ENCODE measurements around the gene HMG20A. TPM values are rescaled to one million over a fixed set of nuclear protein-coding genes. Genes with fewer than 3 reads are reported as not detected.

HMG20A gene
- total RNA-seq, 1 donor from 2014 or later, result 36.0 TPM

DNA sequence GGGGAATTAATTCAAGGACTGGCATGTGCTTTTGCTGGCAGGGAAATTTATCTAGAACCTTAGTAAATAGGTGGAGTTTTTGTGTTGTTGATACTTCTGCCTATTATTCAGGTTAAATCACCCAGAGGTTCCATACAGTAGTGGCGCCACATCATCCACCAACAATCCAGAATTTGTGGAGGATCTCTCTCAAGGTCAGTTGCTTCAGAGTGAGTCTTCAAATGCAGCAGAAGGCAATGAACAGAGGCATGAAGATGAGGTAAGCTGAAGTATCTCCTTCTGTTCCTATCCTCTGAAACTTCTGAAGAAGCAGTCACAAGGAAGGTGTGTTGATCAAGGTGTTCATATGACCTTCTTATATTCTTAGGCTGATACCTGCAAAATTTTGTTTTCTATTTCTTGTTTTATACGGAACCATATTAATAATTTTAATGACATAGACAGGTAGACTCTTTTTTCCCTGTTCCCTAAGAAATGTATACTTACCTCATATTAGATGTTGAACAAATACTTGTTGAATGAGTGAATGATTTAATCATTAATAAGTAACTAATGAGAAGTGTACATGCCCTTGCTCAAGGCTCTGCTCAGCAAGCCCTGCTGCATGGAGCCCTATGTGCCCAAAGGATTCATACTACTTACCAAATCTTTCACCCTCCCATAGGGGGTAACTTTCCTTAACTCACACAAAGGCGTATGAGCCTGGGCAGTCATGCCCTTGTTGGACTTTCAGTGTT, 43.6 kb downstream of the HMG20A start:
- DNase-seq (ENCODE audit: low spot score), result no peak
- intact Hi-C loops (cut with DNase I), result no loop called here

DNA sequence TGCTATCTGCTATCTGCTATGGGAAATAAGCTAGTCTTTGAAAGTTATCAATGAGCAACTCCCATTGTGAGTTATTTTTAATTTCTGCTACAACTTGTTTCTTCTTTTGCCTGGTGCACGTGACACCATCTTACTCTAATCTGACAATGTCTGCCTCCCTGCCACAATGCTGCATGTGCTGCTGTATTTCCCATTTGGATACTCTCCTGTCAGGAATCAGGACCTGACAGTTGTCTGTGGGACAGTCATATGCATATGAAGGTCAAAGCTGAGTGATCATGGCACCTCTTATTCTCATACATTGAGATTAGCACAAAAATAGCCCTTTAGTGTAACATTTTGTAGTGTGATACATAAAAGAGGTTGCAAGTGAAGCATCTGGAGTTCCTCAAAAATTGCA, 45.8 kb downstream of the HMG20A start:
- no peak for DNase-seq (ENCODE audit: low spot score)
- intact Hi-C loops (cut with DNase I), result no loop called here

DNA sequence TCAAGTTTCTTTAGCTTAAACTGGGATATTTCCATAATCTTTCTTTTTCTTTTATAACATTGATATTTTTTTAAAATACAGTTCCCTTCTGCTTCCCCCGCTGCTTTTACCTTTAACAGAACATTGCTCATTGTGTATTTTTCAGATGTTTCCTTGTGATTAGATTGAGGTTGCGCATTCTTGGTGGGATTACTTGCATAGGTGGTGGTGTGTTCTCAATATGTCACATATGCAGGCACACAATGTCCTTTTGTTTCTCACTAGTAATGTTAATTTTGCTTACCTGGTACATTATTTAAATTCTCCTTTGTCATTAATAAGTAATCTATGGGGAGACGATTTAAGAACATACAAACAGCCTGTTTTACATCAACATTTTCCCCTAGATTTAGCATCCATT, 48.2 kb downstream of the HMG20A start:
- intact Hi-C loops (cut with DNase I), result no loop called here
- DNase-seq (ENCODE audit: low spot score), result no peak

DNA sequence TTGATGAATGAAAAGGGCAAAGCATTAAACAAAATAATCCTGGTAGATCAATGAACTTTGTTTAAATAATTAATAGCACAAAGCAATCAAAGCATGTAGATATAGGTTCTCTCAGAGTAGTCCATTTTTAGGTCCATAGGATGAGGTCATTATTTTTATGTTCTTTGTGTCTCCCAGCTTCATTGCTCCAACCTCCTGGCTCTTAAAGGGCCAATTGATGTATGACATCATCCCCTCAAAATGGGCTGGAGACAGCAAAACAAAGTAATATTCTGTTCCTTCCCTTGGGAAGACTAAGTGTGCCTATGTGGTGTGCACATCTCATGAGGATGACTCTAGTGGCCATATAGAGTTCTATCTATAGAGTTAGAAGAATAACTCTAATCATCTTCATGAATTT, 49.5 kb downstream of the HMG20A start:
- intact Hi-C loops (cut with DNase I), result no loop called here
- no peak for DNase-seq (ENCODE audit: low spot score)

DNA sequence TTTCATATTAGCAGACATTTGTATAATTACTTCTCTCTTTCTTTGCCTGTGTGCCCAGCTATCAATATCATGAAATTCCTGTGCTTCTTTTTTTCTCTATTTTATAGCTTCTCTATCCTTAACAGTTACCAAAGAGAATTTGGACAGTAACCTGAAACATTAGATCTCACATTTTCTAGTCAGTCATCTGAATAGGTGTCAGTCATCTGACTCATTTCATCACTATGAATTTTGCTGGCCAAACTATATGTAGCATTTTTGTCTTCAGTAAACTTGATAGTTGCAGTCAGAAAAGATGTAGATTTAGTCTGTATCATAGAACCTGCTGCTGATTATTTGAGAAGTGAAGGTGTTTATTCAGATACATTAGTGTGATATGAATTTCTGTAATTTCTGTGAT, 52.6 kb downstream of the HMG20A start:
- no peak for DNase-seq (ENCODE audit: low spot score)

DNA sequence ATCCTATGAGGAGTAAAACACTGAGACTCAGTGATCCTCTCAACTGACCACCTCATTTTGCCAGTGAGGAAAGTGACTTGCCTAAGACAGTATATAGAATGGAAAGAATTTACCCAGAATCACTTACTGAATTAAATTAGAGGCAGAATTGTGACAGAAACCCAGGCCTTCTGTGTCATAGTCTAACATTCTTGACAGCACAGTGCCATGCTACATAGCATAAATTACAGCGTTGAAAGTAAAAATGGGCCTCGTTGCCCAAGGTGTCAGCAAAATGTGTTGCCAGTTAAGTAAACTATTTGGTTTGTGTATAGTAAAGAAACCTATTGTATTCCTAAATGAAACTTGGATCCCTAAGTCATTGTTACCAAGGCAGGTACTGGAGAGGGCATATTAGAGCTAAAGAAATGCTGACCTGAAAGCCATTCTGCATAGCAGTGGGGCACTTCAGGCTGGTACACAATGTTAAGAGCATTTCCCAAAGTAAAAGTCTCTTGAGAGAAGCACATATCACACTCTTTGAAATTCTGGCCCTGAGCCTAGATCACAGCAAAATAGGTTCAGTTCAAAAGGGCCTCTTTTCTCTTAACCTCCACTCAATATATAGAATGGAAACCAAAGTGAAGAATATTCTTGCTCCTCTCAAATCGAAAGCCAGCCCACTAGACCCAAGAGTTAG, 53.8 kb downstream of the HMG20A start:
- DNase-seq (ENCODE audit: low spot score), result no peak
- intact Hi-C loops (cut with DNase I), result no loop called here

More for the DNA sequence above, 52.6 kb downstream of the HMG20A start:
- intact Hi-C loops (cut with DNase I), result no loop called here

DNA sequence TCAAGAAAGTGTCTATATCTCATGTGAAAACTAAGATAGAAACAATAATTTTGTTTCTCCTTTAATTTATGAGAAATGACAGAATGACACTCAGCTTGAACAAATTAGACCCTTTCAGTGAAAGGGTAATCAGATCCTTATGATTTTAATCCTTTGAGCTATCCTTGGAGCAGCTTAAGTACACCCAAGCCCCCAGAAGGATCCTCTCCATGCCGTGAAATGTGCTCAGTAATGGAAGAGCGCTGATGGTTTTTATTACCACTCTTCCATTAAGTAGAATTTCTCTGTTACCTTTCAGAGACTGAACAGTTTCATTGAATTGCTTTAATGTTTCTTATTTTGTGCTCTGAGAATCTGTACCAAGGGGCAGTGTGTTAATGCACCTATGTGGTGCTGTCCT, 54.3 kb downstream of the HMG20A start:
- DNase-seq (ENCODE audit: low spot score), result no peak
- intact Hi-C loops (cut with DNase I), result no loop called here

DNA sequence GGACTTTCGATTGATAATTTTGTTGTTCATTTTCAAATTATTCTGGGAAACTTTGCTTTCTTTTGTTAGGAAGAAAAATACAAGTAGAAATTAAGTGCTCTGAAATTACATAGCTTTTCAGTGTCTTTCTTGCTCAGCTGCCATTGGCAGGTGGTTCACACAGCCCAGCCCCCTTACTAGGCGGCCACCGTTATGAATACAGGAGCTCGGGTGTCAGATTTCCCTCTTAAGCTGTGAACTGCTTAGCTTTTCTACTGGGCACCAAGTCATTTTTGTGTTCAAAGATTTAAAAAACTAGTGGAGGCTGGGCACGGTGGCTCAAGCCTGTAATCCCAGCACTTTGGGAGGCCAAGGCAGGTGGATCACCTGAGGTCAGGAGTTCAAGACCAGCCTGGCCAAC, 55.2 kb downstream of the HMG20A start:
- intact Hi-C loops (cut with DNase I), result no loop called here
- DNase-seq (ENCODE audit: low spot score), result no peak

DNA sequence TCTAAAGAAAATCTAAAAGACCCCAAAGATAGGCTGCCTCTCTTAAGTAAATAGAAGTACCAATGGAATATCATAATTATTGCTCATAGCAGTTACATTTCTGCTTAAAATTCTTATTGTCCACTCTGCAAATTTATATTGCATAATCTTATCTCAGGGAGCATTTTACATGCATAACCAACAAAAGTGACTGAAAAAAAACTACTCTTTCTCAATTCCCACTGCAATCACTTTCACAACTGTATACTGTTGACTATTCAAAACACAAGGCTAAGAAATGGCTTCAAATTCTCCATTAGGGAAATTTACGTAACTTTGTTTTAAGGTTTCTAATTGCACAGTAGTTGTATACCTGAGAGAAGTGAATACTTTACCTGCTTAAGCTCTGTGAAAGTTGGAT, 56.3 kb downstream of the HMG20A start:
- intact Hi-C loops (cut with DNase I), result no loop called here
- DNase-seq (ENCODE audit: low spot score), result no peak

DNA sequence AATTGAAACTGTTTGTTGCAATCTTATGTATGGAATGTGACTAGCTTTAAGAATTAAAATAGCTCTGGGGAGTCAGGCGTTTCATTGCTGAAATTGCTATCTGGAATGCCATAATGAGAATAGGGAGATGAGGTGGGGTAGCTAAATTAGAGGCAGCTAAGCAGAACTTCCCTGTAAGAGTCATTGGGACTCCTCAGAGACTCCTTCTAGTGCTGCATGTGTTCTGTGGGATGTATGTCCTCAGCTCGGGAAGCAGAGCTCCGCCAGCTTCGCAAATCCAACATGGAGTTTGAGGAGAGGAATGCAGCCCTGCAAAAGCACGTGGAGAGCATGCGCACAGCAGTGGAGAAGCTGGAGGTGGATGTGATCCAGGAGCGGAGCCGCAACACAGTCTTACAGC, 57.4 kb downstream of the HMG20A start:
- intact Hi-C loops (cut with DNase I), result no loop called here
- no peak for DNase-seq (ENCODE audit: low spot score)

DNA sequence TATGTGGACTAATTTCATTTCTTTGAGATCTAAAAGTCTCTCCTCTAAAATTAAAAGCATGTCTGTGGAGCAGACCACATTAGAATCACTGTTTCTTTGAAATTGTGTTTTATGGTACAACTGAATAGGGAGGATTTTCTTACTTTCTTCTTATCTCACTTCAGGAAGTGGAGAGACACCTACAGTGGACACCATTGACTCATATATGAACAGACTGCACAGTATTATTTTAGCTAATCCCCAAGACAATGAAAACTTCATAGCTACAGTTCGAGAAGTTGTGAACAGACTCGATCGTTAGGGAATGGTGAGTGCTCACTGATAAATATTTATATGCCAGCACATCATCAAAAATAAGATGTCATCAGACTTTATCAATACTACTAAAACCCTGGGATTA, 58.3 kb downstream of the HMG20A start:
- intact Hi-C loops (cut with DNase I), result no loop called here

DNA sequence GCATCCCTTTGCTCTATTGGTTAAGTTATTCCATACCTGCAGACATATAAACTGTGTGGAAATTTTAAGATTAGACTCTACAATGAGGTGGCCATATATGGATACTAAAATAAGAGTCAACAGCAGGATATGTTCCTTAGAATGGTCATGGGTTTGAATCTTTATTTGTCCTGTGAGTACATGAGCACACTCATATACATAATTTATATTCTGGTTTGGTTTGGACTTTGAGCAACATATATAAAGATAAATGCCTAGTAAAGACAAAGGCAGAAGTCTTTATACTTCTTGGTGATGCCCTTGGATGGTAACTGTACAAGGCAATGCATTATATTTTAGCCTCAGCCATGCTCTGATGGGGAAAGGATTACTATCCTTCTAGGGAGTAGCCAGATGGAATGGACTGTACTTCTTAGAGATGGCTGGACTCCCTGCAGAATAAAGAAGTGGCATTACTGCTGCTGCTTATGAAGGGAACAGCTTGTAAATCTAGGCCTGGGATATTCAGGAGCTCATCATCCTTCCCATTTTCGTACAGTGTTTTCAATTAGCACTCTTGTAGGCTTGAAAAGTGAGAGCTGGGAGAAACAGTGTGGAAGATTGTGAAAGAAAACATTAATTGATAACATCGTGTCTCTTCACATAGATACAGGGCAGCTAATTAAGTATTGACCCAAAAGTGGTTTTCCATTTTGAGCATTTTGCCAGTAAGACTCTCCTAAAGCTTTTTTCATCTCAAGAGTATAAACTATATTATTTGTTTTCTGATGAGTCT, 60.4 kb downstream of the HMG20A start:
- no peak for DNase-seq (ENCODE audit: low spot score)
- intact Hi-C loops (cut with DNase I), result no loop called here

More for the DNA sequence above, 58.3 kb downstream of the HMG20A start:
- DNase-seq (ENCODE audit: low spot score), result no peak

DNA sequence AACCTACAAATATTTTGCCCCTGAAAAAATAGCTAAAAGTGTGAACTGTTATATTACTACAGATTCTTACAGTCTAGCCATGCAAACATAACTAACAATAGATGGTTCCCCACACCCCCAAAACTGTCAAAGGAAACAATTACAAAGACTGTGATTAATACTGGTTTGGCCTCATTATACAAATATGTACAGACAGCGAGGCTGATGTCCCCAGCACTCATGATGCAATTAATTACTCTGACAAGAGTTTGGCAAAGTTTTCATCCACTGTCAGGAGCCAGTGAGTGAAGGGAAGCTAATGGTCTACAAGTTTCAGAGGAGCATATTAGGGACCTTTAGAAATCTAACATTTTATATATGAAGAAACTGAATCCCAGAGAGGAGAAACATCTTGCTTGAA, 61.0 kb downstream of the HMG20A start:
- intact Hi-C loops (cut with DNase I), result no loop called here
- no peak for DNase-seq (ENCODE audit: low spot score)

DNA sequence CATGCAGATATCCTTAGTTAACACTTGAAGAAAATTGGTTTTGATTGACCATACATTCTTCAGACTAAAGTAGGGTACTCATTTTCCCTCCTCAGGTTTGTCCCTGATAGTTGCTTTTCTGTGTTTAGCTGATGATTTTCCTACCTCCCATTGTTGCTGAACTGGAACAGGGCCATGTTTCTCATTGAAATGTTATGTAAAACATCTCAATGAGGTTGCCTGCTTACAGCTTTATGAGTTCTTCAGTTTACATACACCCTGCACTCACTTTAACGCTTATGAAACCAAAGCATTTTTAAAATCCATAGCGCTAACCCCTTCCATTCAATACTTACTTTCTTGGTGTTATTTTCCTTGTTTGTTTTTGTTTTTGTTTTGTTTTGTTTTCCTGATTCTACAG, 61.9 kb downstream of the HMG20A start:
- intact Hi-C loops (cut with DNase I), result no loop called here

DNA sequence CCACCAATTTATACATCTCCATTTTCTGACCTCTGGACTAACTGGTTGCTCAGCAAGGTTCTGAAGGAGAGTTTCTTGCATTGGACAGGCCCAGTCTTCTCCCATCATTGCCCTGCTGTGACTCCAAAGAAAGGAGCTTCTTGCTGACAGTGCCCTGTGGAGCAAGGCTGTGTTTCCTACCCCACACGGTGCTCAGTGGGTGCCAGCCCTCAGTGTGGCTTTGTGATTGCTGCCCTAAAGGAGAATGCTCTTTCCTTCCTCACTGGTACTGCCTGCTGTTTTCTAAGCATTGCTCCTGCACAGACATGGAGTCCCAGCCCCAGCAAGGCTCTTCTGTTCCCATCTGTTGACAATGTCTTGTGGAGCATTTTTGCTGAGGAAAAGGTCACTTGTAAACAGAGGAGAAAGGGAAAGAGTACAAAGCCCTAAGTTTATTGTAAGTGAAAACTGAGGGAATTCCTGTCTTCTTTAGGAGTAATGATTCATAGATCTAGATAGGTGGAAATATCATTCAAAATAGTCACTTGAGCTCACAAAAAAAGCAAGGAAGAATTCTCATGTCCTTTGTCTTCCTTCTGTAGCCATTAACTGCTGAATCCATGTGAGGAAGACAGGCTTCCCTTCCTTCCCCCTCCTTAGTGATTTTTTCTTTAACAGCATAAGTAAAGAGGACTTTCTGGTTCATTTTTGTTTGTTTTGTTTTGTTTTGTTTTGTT, 62.9 kb downstream of the HMG20A start:
- intact Hi-C loops (cut with DNase I), result no loop called here
- no peak for DNase-seq (ENCODE audit: low spot score)

More for the DNA sequence above, 61.9 kb downstream of the HMG20A start:
- no peak for DNase-seq (ENCODE audit: low spot score)

DNA sequence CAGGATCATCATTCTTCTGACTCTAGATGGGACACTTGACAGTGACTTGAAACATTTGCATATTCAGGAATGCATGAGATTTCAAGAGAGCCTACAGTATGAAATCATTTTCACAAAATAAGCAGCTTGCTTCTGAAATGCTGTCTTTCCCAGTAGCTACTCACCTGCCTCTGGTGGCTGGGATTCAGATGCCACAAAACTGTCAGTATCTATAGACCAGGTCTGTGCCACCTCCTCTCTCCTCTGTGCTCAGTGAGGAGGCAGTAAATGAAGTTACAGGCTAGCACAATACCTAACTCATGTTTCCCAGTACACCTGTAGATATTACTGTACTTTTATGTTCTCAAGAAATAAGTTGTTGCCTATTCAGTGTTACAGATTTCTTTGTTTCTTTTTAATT, 64.3 kb downstream of the HMG20A start:
- intact Hi-C loops (cut with DNase I), result no loop called here

DNA sequence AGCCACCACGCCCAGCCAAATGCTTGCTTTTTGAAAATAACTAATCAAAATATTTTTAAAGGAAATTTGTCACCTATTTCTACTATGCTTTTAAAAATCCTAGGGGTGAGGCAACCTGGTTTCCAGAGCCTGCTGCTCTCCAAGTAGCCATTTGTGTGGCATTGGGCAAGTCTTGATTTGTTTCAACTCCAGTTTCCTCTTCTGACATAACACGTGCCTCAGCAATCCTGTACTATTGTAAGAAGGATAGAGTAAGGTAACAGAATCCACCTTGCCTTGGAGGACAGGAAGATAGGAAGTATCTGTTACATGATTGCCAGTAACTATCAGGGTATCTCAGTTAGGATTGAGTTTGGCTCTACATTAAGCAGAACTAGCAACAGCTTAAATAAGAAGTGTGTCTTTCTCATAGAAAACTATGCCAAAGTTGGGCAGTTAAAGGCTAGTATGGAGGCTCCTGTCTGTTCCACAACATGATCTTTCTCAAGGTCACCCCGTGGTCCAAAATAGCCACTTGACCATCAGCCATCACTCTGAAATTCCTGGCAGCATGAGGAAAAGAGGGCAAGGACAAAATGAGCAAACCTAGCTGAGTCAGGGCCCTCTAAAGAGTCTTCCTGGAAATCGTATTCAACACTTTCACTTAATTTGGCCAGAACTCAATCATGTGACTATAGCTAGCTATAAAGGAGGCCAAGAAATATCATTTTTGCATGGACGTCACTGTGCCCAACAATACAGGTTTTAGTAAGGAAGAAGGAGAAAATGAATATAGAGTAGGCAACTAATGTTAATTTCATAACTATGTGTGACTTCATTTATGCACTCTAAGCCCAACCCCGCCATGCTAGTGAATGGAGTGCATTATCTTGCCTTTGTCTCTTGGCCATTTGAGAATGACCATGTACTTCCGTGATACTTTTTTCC, 66.1 kb downstream of the HMG20A start:
- intact Hi-C loops (cut with DNase I), result no loop called here
- no peak for DNase-seq (ENCODE audit: low spot score)

More for the DNA sequence above, 64.3 kb downstream of the HMG20A start:
- no peak for DNase-seq (ENCODE audit: low spot score)

DNA sequence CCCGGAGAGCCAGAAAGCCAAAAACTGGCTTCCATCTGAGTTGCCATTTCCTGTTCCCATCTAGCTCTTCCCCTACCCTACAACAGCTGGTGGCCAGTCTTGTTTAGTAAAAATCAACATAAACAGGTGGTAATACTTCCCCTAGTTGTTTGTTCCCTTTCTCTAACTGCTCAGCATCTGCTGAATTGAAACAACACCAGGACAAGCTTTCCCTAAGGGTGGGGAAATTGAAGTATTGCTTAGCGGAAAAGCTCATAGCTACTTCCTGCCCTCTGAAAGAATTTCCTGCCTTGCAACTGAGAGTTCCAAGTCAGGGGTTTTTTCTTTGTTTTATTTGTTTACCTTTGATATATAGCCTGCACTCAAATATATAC, 66.8 kb downstream of the HMG20A start:
- DNase-seq (ENCODE audit: low spot score), result no peak
- intact Hi-C loops (cut with DNase I), result no loop called here

DNA sequence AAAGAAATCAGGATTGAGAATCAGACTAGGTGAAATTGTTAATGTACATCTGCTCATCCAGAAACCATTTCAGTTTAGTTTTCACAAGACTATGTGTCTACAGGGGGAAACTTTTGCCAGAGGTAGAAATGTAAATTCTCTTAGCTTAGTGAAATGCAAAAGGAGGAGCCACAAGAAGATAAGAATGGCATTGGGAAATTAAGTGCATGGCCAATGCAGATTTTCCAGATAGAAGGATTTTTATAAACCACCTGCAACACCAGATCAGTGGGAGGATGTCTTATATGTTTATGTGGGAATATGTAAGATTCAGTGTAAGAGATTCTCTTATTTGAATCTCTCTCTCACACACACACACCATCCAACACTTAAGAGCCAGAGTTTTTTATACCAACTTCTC, 67.2 kb downstream of the HMG20A start:
- DNase-seq (ENCODE audit: low spot score), result no peak
- intact Hi-C loops (cut with DNase I), result no loop called here

Data from cardiac septum (tissue), 1 donor.